SK-N-MC (cell line): ENCODE results near the gene OR2W3.
A peak's percentile ranks its signal among the peaks of the same experiment; 100 is the strongest.

ENCODE experiments used
- DNase-seq: peaks from one replicate; pipeline ENCODE4 v3.0.0-alpha.2; 2011; ENCODE audit warnings: low read depth, low spot score
- H3K27ac ChIP-seq: fragments of 200-600 bp; sonication (generic); 2 replicates; pipeline ENCODE4 v1.5.1; 2016; ENCODE audit warnings: mixed run types
- H3K36me3 ChIP-seq: fragments of 200-600 bp; sonication (generic); 2 replicates; pipeline ENCODE4 v1.6.1; 2017; ENCODE audit warnings: antibody characterized with exemption, low read length, mixed read lengths; ENCODE audit not compliant: insufficient read depth
- H3K4me3 ChIP-seq: fragments of 200-600 bp; sonication (generic); 2 replicates; pipeline ENCODE4 v1.5.1; 2016
- H3K9ac ChIP-seq: fragments of 200-600 bp; sonication (generic); 2 replicates; pipeline ENCODE4 v1.8.0; 2017; ENCODE audit warnings: mixed run types, mixed read lengths; ENCODE audit not compliant: insufficient read length
- H3K9me3 ChIP-seq: fragments of 200-600 bp; sonication (generic); 2 replicates; pipeline ENCODE4 v1.6.1; 2017; ENCODE audit warnings: low read depth, mild to moderate bottlenecking, antibody characterized with exemption, low read length, moderate library complexity, mixed read lengths
- EZH2 ChIP-seq: fragments of 200-600 bp; sonication (generic); IDR thresholded peaks from one replicate; pipeline ENCODE4 v1.6.1; 2017; ENCODE audit warnings: antibody characterized with exemption
- FOXP2 ChIP-seq: optimal IDR thresholded peaks from 2 replicates; pipeline ENCODE3; 2011; ENCODE audit warnings: mild to moderate bottlenecking, moderate library complexity; ENCODE audit not compliant: insufficient read depth; ENCODE audit errors: extremely low read length, control extremely low read depth
- POLR2AphosphoS5 ChIP-seq: IDR thresholded peaks from 2 replicates; pipeline ENCODE4 v1.6.1; 2012; ENCODE audit warnings: mild to moderate bottlenecking, low read depth, low read length, borderline replicate concordance

The OR2W3 gene

DNA sequence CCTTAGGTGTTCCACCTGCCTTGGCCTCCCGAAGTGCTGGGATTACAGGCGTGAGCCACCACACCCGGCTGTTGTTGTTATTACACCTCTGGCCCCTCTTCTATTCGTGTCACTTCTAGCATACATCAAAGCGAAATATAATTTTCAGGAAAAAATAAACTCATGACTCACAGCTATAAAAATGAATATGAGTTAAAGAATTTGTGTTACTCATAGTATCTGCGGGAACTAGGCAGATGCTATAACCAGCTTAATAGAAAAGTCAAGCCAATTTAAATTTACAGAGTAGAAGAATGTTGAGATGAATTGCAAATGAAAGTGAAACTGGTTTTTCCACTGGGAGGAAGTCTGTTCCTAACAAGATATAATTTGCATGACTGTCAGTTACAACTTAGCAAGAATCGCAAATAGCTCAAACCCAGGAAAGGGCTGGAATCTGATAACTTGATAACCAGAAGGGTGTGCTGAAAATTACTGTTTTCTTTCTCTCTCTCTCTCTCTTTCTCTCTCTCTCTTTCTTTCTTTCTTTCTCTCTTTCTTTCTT, 11.2 kb downstream of the OR2W3 start:
- H3K4me3 ChIP-seq, result peak overlapping the region; percentile 29
- H3K9me3 ChIP-seq, result no peaks in the 10 kb centered on the region
- no peaks in the 10 kb centered on the region for H3K36me3 ChIP-seq
- no peak overlapping the region for H3K9ac ChIP-seq
- peak; percentile 72 for DNase-seq
- peak overlapping the region; percentile 68 for H3K27ac ChIP-seq
- TF ChIP-seq POLR2AphosphoS5, result no peak
- TF ChIP-seq EZH2, result no peak
- TF ChIP-seq FOXP2, result no peak

DNA sequence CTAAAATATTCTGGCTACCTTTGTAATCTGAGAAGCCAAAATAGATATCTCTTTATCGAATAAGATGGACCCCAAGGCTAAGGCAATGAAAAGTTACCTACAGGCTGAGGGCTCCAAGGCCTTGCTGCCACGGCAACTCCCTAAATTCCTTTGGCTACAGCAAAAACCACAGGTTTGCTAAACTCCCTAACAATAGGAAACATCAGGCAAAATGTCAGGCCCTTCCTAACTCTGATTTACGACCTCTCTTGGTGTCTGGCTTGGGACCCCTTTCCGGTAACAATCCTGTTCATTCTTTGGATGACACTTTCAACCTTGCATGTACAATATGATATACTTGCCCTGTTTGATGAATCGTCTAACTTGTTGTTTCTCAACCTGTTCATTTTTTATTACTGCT, 13.4 kb downstream of the OR2W3 start:
- TF ChIP-seq POLR2AphosphoS5, result no peak
- no peak for TF ChIP-seq FOXP2
- TF ChIP-seq EZH2, result no peak
- no peak for DNase-seq
- Histone ChIP-seq H3K9ac (no peak overlapping the region), H3K27ac (no peak overlapping the region), H3K9me3 (peaks cover 4% of the 10 kb centered on the region; the same call in 1 of the 2 replicates), H3K36me3 (0 out of 2 replicates have a peak, but pooled peaks cover 2% of the 10 kb centered on the region), H3K4me3 (no peak overlapping the region)

DNA sequence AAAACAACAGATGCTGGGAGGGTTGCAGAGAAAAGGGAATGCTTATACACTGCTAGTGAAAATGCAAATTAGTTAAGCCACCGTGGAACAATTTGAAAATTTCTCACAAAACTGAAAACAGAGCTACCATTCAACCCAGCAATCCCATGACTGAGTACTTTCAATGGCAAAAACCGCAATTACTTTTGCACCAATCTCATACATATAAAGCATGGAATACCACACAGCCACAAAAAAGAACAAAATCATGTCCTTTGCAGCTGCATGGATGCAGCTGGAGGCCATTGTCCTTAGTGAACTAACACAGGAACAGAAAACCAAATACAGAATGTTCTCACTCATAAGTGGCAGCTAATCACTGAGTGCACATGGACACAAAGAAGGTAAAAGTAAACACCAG, 18.4 kb downstream of the OR2W3 start:
- Histone ChIP-seq H3K27ac (no peak overlapping the region), H3K36me3 (0 out of 2 replicates have a peak, but pooled peaks cover 2% of the 10 kb centered on the region), H3K4me3 (no peak overlapping the region), H3K9me3 (peaks cover 4% of the 10 kb centered on the region; the same call in 1 of the 2 replicates), H3K9ac (no peak overlapping the region)
- DNase-seq, result no peak
- TF ChIP-seq EZH2, result no peak
- TF ChIP-seq FOXP2, result no peak
- no peak for TF ChIP-seq POLR2AphosphoS5

DNA sequence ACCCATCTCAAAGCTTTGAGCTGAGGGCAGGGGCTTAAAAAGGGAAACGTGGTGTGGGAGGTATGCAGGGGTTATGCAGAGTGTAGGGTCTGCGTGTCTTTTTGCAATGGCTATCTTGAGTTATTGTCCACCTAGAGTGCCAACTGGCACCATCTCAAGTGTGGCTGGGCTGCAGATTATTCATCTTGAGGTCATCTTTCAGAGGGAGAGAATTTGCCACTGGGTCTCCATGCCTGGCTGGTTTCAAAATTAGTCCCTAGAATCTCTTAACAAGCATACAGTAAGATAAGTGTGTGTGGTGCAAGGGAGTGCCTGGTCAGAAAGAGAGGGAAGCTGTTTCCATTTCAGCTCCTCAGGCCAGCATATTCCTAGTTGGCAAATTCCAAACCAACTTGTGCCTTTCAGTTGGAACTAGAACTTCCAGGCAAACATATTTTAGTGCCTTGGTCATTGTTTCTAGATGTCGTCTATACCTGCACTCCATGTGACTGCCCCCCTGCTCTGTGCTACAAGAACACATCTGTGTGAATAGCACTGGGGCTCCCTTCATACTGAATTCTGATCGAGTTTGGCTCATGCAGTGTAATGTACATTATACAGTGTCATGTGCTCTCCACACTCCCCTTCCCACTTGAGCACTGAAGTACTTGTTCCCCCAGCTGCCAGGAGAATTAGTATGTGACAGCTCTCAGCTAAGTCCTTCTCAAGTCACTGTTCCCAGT, 19.7 kb downstream of the OR2W3 start:
- no peak for TF ChIP-seq POLR2AphosphoS5
- TF ChIP-seq FOXP2, result no peak
- TF ChIP-seq EZH2, result no peak
- Histone ChIP-seq H3K27ac (no peak overlapping the region), H3K9me3 (peaks cover 4% of the 10 kb centered on the region; the same call in 1 of the 2 replicates), H3K9ac (no peak overlapping the region), H3K4me3 (no peak overlapping the region), H3K36me3 (0 out of 2 replicates have a peak, but pooled peaks cover 2% of the 10 kb centered on the region)
- DNase-seq, result no peak

DNA sequence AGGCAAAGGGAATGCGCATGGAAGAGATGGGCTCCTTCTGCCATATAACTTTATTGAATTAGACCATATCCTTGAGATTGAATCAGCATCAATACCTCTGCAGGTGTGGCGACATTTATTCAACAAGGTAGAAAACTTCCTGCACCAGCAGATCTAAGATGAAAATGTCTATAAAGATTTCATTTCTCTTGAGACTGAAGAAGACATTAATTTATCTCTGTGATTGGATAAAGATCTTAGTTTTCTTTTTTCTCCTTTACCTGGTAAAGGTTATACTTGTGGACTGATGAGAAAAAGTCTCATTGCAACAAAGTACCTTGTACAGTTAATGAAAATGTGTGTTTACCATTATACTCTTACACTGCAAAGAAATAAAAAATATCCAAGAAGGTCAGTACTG, 24.6 kb downstream of the OR2W3 start, which contains the start of gene OR2T8:
TSS of gene OR2T8 (plus strand) at position 301 of the 400 bp plus-strand sequence. CDS start 766 bp downstream, outside the sequence.
- H3K36me3 ChIP-seq, result no peaks in the 10 kb centered on the region
- no peak within 1 kb of the TSS for H3K27ac ChIP-seq
- TF ChIP-seq POLR2AphosphoS5, result no peak
- TF ChIP-seq EZH2, result no peak
- TF ChIP-seq FOXP2, result no peak
- no peak within 1 kb of the TSS for H3K4me3 ChIP-seq
- H3K9ac ChIP-seq, result no peak within 1 kb of the TSS
- H3K9me3 ChIP-seq, result no peaks in the 10 kb centered on the region
- no peak for DNase-seq

DNA sequence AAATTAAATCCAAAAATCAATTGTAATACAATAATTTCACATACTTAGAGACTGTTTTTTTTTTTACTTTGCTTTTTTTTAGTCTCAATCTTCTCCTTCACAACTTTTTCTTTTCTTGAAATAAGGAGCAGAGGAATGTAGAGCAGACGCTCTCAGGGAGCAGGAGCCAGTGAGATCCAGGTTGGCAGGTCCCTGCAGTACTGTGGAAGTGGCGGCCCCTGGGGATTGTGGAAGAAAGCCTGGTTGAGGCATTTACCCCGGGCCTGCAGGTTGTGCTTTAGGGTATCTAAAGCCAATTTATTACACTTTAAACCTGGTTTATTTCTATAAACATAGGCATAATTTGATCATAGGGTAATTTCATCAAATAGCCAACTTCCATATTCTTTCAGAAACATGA, 28.6 kb downstream of the OR2W3 start:
- no peaks in the 10 kb centered on the region for H3K36me3 ChIP-seq
- H3K9me3 ChIP-seq, result no peaks in the 10 kb centered on the region
- no peak overlapping the region for H3K4me3 ChIP-seq
- DNase-seq, result no peak
- TF ChIP-seq EZH2 (no peak), FOXP2 (no peak), POLR2AphosphoS5 (no peak)
- no peak overlapping the region for H3K9ac ChIP-seq
- no peak overlapping the region for H3K27ac ChIP-seq

DNA sequence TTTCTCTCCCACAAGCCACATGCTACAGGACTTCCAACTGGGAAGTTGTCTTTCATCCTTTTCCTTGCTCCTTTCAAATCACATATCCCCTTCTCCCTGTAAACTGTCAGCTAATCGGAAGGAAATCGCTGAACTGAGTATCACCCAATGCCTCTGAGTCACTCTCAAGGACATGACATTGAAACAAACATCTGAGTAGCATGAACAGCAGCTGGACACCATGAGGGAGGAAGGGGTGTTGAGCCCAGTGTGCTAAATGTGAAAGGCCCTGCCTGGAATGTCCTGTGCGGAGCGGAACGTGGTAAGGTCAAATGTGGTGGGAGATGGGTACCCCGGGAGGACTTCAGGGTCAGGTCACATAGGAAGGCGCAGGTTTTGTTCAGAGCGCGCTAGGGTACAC, 29.5 kb downstream of the OR2W3 start, which contains the start of gene OR2AJ1:
TSS of gene OR2AJ1 (plus strand) at position 22 of the 400 bp plus-strand sequence. CDS start 8,880 bp downstream, outside the sequence.
- no peak for DNase-seq
- Histone ChIP-seq H3K27ac (peak within 1 kb of the TSS; percentile 59), H3K4me3 (no peak within 1 kb of the TSS), H3K9me3 (no peaks in the 10 kb centered on the region), H3K36me3 (no peaks in the 10 kb centered on the region), H3K9ac (no peak within 1 kb of the TSS)
- TF ChIP-seq EZH2, result no peak
- no peak for TF ChIP-seq POLR2AphosphoS5
- TF ChIP-seq FOXP2, result no peak

DNA sequence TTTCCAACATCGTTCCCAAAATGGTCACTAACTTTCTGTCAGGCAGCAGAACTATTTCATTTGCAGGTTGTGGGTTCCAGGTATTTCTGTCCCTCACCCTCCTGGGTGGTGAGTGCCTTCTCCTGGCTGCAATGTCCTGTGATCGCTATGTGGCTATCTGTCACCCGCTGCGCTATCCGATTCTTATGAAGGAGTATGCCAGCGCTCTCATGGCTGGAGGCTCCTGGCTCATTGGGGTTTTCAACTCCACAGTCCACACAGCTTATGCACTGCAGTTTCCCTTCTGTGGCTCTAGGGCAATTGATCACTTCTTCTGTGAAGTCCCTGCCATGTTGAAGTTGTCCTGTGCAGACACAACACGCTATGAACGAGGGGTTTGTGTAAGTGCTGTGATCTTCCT, 38.6 kb downstream of the OR2W3 start:
- no peak overlapping the region for H3K4me3 ChIP-seq
- no peaks in the 10 kb centered on the region for H3K9me3 ChIP-seq
- H3K9ac ChIP-seq, result no peak overlapping the region
- no peak overlapping the region for H3K27ac ChIP-seq
- H3K36me3 ChIP-seq, result no peaks in the 10 kb centered on the region
- DNase-seq, result no peak
- TF ChIP-seq EZH2, result no peak
- TF ChIP-seq POLR2AphosphoS5, result no peak
- TF ChIP-seq FOXP2, result no peak

DNA sequence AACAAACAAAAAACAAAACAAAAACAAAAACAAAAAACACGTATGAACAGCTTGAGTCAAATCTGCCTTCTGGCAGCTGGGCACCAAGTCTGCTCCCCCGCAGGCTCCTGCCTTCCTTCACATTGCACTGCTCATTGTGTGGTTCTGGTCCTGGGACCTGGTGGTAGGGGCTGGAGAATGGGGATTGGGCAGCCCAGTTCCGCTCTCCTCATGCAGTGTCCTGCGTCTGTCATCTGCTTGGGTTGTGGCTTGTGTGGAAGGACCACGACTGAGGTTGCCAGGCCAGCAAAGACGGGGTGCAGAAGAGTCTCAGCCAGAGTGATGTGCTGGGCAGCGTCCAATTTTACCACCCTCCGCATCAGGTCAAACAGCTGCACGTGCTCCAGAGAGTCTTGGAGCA, 40.4 kb downstream of the OR2W3 start:
- H3K9me3 ChIP-seq, result no peaks in the 10 kb centered on the region
- TF ChIP-seq POLR2AphosphoS5, result no peak
- TF ChIP-seq FOXP2, result no peak
- TF ChIP-seq EZH2, result no peak
- no peak overlapping the region for H3K4me3 ChIP-seq
- H3K36me3 ChIP-seq, result no peaks in the 10 kb centered on the region
- no peak overlapping the region for H3K27ac ChIP-seq
- DNase-seq, result no peak
- H3K9ac ChIP-seq, result no peak overlapping the region
